RPMI8226 (cell line): ENCODE measurements around the gene BRWD1.
"Not testable (repeated sequence)": the region's sequence is repeated elsewhere in the genome, so short reads cannot be mapped to it uniquely, and the experiment has no call there.

Experiments
- DNase-seq: peaks from one replicate; pipeline ENCODE4 v3.0.0-alpha.2; 2015

BRWD1 gene

DNA sequence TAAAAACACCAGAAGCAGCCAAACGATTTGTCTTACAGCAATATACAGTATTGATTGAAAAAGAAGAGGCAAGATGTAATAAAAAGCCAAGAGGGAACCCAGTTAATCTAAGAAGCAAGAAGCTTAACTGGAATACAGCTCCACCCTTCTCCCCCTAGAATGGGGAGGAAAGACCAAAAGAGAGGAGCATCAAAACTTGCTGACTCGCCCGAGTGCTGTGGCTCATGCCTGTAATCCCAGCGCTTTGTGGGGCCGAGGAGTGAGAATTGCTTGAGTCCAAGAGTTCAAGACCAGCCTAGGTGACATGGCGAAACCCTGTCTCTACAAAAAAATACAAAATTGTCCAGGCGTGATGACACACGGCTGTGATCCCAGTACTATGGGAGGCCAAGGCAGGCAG, 32.2 kb downstream of the BRWD1 start:
- DNase-seq = no peak

DNA sequence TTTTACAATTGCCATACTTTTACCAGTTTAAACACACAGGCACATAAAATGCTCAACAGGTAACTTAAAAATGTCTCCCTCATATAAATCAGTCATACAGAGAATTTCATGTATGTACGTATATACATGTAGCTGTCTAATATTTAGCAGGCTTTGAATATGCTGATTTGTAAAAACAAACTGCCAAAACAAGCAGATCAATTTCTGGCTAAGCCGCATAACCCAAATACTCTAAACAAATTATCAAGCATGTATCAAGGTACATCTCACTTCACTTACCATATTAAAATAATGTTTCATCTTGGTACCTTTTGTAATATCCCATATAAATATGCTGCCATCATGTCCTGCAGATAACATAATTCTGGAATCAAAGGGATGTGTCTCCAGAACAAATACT, 43.8 kb downstream of the BRWD1 start:
- no peak for DNase-seq

DNA sequence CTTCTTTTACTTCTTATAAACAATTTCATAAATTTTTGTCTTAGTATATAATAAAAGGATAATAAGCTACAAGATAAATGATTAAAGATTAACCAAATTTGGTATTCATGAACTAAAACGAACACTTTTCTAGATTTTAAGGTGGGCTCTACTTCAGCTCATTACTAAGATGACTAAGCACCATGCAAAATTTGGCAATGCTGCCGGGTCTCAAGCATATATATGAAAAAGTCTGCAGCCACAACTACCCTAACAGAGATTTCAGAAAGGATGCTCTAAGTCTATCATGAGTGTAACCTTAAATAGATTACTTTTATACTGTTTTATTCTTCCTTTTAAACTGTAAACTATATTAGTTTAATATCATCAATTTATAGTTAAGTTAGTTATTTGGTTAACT, 47.8 kb downstream of the BRWD1 start:
- no peak for DNase-seq

DNA sequence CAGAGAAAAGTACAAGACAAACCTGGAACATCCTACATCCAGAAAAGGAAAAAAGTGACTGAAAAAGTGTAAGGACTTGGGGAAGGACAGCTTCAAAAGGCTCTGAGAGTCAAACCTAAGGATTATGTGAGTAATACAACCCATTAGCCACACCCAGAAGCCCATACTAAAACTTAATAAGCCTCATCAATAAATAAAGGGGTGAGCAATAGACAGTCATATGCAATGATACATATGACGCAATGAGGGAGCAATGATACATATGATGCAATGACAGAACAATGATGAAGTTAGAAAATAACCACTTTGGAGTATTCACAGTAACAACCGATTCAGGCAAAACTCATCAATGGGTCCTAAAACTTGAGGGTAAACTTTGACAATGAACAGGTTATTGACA, 50.1 kb downstream of the BRWD1 start:
- no peak for DNase-seq

DNA sequence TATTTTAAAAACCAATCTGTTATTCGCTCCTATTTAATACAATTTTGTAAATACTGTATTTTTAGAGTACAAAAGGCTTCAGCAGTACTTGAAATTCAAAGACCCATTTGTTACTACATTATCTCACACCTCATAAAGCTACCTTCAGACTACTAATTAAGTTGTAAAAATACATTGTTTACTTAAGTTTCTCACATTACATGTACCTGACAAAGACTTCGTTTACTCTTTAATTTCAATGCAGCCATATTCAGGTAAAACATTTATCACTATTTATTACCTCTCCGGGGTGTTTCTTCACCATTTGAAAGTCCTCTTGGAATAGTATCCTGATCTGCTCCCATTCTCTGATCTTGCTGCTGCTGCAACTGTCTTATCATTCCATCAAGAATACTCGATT, 55.2 kb downstream of the BRWD1 start:
- DNase-seq = no peak

DNA sequence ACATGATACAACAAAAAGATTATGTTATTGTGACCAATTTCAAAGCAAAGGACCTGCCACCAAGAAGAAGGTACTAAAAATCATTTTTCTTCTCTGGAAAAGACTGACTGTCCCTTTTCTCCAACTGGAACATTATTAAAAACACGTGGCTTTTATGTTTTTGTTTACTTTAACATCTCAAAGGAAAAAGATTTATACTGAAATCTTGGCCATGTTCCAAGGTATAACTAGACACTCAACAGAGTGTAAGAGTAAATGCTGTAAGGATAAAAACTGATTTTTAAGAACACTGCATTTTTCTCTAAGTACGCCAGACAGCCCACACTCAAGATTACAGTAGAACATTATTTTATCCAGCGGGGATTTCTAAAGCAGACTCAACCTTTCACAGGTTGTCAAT, 62.1 kb downstream of the BRWD1 start:
- DNase-seq = no peak

DNA sequence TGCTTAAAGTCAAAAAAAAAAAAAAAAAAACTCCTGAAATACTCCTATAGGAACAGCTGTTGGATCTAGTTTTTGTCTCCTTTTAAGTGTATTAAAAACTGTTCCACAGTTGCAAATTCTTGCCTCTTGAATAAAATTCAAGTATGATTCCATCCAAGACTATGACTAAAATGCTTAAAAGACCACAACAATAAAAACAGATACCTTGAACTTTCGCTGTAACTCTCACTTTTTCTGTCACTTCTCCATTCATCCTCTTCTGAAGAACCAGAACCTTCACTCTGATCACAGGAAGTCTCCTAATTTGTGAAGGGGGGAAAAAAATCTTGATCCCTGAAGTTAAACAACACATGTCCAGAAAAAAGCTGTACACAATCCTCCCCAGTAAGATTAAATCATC, 75.2 kb downstream of the BRWD1 start:
- no peak for DNase-seq

DNA sequence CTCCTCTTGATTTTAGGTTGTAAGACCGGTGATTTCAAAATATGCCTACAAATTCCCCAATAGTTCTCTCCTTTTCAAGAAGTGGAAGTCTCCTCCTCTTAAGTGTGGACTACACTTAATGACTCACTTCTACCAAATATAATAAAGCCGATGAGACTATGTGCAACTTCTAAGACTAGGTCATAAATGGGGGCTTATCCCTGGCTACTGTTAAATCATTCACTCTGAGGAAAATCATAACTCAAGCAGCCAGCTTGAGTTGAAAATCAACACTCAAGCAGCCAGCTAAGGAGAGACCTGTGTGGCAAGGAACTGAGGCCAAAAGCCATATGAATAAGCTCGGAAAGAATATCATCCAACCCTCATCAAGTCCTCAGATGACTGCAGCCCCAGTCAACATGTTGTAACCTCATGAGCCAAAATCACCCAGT, 80.6 kb downstream of the BRWD1 start:
- DNase-seq = no peak

DNA sequence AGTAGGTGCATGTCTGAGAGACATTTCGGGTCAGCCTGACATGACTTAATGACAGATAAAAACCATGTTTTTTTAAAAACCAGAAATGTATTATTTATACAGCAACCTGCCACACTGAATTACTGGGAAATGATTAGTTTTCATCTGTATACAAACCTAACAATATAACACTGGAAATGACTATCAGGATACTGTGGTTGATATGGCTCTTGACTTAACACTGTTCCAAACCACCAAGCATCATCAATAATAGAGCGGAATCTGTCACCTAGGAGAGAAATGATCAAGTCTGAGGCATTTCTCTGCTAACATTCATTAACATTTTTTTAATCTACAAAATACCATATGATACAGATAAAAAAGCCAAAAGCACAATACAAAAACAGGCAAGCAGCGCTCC, 88.5 kb downstream of the BRWD1 start:
- DNase-seq = no peak

DNA sequence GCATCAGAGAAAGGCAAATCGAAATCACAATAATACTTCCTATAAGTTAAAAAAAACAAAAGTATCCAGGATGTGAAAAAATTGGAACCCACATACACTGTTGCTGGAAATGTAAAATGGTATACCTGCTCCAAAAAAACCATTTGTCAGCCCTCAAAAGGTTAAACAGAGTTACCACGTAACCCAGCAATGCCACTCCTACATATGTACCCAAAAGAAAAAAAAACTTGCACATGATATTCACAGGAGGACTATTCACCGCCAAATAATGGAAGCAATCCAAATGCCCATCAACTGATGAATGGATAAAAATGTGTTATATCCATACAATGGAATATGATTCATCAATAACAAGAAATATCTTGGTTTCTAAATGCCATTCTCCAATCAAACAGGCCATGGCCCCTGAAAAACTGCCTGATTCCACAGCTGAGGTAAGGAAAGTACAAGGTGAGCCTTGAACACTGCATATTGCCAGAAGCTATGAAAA, 91.4 kb downstream of the BRWD1 start:
- DNase-seq = no peak

DNA sequence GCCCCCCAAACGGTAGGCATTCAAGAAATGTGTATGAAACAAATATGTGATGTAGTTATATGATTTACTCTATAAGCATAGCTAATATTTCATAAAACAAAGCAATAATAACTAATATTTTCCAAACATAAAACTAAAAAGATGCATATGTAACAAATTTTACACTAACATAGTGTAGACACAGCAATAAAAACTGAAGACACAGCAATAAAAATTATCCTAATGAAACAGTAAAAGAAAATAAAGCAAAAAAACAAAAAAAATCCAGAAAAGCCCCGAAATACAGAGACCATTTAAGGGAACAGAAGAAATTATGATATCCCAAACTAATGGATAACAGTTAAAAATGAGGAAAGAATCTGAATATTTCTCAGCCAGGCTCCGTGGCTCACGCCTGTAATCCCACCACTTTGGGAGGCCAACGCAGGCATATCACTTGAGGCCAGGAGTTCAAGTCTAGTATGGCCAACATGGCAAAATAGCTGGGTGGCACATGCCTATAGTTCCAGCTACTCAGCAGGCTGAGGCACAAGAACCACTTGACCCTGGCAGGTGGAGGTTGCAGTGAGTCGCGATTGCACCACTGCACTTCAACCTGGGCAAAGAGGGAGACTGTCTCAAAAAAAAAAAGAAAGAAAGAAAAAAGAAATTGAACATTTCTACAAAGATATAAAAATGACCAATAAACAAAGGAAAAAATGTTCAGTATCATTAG, 92.0 kb downstream of the BRWD1 start:
- DNase-seq = no peak

DNA sequence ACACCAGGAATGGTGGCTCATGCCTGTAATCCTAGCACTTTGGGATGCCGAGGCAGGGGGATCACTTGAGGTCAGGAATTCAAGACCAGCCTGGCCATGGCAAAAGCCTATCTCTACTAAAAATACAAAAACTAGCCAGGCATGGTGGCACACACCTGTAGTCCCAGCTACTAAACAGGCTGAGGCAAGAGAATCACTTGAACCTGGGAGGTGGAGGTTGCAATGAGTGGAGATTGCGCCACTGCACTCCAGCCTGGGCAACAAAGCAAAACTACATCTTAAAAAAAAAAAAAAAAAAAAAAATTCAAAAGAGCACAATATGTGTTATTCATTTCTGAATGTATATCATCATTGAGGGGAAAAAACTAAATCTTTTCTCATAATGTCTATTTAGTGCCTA, 92.6 kb downstream of the BRWD1 start:
- DNase-seq = not testable (repeated sequence)

DNA sequence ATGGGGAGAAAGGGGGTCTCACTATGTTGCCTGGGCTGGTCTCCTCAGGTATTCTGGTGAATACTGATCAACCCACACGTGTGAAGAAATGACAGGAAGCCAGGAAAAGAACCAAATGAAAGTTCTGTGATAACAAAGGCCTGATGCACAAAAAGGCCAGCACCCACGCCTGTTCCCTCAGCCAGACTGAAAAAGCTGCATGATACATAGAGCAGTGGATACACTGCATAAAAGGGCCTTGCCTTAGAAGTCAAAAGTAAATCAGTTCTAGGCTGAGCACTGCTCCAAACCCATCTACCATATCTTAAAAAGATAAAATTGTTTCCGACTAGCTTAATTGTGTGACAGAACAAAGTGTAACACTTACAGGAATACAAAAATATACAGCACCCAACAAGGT, 93.3 kb downstream of the BRWD1 start:
- no peak for DNase-seq

DNA sequence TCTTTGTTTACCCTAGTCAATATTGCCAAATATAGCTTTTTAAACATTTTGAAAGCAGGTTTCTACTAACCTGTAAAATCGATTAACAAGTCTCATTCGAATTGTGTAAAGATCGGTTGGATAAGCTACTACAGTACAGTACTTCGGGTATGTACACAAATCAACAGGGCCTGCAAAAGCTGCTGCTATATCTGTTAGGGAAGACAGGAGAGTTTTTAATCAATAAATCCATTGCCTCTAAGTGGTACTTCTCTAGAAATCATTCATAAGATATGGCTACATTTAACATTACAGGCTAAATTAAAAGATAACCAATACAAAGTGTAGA, 95.4 kb downstream of the BRWD1 start:
- no peak for DNase-seq

DNA sequence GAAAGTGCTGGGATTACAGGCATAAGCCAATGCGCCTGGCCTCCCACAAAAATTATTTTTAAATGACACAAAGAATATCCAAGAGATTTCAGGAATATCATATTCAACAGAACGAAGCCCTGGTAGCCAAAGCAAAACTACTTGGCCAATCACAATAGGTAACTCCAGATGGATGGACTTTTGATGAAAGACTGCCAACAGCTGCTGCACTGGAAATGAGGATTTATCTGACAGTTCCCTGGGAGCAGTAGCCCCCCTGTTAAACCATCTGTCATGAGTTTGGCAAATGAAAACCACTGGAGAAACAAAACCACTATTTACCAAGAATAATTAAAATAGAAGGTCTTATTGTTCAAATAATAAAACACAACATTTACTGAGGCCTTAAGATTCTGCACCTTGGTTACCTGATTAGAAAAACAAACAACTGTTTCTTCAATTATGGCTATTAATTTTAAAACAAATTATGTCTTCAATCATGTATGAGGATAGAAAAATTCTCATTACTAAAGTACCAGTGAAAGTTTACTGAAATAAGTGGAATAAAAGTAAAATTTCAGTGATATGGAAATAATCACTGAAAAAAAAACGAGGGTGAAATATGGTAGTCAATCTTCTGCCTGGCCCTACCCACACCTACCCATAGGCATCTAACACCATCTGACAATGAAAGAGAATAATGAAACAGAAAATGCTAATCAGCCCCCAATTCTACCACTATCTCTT, 95.9 kb downstream of the BRWD1 start:
- DNase-seq = no peak

DNA sequence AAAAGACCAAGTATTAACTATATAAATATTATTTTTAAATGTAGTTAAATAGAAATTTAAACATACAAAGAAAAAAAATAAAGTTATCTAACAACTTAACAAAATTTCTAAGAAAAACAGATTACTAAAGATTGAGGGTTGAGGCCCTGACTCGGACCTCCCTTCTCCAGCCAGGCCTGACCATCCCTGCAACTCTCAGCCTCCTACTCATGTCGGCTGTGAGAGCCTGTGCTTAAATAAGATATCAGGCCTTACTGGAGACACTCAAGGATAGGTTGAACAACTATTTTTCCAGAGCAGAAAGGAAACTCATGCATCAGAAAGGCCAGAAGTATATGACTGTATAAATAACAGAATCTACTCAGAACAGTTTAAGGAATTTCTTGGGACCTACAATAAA, 97.1 kb downstream of the BRWD1 start:
- DNase-seq = no peak

DNA sequence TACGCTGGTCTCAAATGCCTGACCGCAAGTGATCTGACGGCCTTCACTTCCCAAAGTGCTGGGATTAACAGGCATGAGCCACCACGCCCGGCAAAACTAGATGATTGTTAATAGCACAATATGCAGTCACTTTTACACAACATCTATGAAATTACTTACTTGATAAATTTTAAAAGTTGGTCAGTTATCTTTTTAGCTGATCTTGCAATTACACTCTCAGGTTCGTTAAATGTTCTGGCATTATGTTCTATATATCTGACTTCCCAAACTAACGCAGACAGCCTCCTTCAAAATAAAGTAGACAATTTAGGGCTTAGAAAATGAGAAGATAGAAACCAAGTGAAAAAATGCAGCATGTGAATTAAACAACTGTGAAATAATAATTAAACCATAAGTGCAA, 98.4 kb downstream of the BRWD1 start:
- no peak for DNase-seq

DNA sequence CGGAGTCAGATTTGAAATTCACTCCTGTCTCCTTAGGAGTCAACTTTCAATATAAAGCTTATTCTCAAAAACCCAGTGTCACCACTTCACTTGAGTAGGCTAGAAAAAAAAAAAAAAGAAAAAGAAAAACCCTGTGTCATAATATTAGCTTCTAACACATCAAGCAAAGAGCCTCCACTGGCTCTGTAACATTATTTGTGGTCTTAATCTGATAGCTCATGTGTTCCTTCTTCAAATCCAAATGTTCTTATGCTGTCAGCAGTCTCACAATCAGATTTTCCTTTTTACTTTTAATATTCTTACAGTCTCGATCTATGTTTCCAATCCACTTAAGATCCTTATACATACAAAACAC, 104.1 kb downstream of the BRWD1 start:
- DNase-seq = no peak

DNA sequence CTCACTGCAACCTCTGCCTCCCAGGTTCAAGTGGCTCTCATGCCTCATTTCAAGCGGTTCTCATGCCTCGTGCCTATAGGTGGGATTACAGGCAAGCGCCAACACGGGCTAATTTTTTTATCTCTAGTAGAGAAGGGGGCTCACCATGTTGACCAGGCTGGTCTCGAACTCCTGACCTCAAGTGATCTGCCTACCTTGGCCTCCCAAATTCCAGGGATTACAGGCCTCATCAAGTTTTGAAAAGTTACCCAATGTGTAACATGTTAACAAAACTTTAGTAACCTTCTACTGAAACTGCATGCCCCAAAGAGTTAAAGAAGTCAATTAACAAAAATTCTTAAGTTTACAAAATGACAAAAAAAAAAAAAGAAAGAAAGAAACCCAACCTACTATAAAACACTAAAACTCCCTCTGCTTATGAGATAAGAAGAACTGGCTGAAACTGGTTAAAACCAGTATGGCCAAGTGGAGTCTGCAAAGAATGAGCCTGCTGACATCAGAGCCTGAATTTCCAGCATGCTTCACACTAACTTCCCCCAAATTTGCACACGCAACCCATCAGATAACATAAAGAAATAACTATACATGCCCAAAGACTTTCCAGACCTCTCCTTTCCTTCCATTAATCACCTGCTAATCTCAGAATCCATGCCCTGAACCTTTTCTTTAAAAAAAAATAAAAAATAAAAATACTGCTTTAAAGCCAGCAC, 104.7 kb downstream of the BRWD1 start:
- DNase-seq = no peak

DNA sequence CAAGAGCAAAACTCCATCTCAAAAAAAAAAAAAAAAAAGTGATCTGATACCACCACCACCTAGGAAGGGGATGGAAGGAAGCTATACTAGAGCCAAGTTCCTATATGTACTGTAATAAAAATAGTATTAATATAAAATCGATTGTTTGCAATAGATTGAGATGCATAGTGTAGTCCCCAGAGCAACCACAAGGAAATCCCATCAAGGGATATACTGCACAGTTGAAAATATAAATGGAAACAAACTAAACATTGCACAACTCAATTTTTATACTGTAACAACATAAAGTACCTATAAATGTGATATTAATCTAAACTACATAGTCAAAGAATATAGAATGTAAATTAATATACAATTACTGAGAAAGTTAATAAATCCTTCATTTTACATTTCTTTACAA, 109.3 kb downstream of the BRWD1 start:
- no peak for DNase-seq

DNA sequence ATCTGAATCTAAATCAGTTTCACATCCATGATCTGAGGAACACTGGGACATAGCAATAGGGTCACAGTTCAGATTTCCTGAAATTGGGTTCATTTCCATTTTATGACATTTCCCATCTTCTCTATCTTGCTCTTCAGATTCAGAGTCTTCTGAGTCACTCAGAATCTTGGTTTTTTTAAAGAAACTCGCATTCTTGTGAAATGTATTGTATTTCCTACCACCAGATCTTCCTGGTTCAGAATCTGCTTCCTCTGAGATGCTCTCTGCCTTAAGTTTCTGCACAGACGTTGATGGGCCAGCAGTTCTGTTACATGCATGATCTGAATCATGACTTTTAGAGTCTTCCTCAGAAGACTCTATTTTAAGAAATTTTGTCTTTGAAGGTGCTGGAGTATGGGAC, 114.6 kb downstream of the BRWD1 start:
- DNase-seq = no peak

DNA sequence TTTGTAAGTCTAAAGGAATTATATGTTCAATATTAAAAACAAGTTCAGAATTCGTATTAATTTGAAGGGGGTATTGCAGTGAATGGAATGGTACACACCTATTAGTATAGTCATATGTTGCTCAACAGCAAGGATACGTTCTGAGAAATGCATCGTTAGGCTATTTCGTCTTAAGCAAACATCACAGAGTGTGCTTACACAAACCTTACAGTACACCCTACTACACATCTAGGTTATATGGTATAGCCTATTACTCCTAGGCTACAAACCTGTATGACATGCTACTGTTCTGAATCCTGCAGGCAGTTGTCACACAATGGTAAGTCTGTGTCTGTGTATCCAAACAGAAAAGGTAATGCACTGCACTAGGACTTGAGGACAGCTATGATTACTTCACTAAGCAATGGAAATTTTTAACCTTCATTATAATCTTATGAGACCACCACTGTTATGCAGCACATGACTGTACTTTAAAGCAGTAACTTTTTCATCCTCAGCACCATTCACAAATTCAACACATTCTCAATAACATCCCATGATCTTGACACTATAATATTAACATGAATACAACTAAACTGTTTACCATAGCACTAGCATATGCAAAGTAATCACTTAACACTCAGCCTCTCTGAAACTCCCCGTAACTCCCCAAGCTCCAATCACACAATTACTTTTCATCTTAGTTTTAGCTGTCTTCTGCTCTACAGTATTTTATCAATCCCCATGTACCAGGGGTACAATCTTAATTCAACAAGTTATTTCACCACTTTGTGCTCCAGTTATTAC, 115.8 kb downstream of the BRWD1 start:
- DNase-seq = no peak

DNA sequence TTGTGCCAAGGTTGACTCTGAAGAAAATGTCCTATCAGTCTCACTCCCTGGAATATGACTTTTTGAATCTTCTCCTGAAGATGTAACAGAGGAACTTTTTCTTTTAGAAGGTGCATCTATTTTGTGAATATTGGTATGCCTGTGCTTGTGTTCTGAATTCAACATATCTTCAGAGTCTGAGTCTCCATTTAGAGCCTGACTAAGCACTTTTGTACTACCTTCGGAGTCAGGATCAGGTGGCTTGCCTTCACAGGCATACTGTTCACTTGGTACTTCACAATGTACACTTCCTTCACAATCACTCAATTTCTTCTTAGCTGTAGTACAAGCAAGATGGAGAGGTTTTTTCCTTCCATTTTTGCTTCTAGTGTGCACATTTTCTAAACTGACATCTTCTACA, 116.6 kb downstream of the BRWD1 start:
- DNase-seq = no peak

DNA sequence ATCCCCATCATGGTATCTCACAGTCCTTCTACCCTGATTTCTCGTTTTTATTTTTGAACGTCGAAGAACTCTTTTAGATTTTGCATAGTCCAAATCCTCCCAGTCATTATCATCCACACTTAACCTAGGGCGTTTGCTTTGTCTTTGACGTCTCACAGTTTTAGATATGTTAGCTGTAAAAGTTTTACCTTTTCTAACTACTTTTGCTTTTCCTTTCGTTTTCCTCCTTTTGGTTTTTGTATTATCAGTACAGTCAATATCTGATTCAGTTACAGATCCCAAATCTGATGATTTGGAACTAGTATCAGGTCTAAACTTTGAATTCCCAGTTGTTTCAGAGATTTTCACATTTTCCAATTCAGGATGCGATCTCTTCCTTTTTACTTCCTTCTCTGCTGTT, 117.1 kb downstream of the BRWD1 start:
- no peak for DNase-seq
